HG03460 (cell line): ENCODE measurements around the gene CNPY3.
"Not testable (repeated sequence)": the region's sequence is repeated elsewhere in the genome, so short reads cannot be mapped to it uniquely, and the experiment has no call there.

Experiments
- ATAC-seq: cut with Tn5 transposase; IDR thresholded peaks from one replicate; pipeline ENCODE4 v1.9.1; 2021; ENCODE audit not compliant: unreplicated experiment

CNPY3 gene

GRCh38 chr6:42914546-42914945, 14.7 kb upstream of the CNPY3 start:
- no peak for ATAC-seq

GRCh38 chr6:42915732-42916131, 13.5 kb upstream of the CNPY3 start, which contains the start of gene PTCRA:
Gene PTCRA (plus strand): TSS chr6:42916053. CDS start chr6:42916070, 17 bp downstream.
- ATAC-seq: no peak

- ATAC-seq: no peak
Observed at GRCh38 chr6:42916288-42916687, 13.0 kb upstream of the CNPY3 start.

GRCh38 chr6:42921801-42922200, 7.5 kb upstream of the CNPY3 start:
- no peak for ATAC-seq

- no peak for ATAC-seq
Observed at GRCh38 chr6:42923666-42924065, 5.6 kb upstream of the CNPY3 start.

GRCh38 chr6:42925248-42925857, 3.9 kb upstream of the CNPY3 start:
- no peak for ATAC-seq

- ATAC-seq: peak; percentile 50
Observed at GRCh38 chr6:42929821-42930360, 611 bp downstream of the CNPY3 start.

- no peak for ATAC-seq
Observed at GRCh38 chr6:42932412-42932811, 3.1 kb downstream of the CNPY3 start.

GRCh38 chr6:42933205-42933604, 3.9 kb downstream of the CNPY3 start:
- ATAC-seq: no peak

- no peak for ATAC-seq
Observed at GRCh38 chr6:42935322-42935721, 6.0 kb downstream of the CNPY3 start.

- no peak for ATAC-seq
Observed at GRCh38 chr6:42936398-42936797, 7.1 kb downstream of the CNPY3 start.

GRCh38 chr6:42937548-42938427, 8.5 kb downstream of the CNPY3 start:
- ATAC-seq: no peak

GRCh38 chr6:42938428-42938796, 9.1 kb downstream of the CNPY3 start:
- ATAC-seq: no peak

- ATAC-seq: no peak
Observed at GRCh38 chr6:42938987-42939809, 9.9 kb downstream of the CNPY3 start.

GRCh38 chr6:42939810-42940167, 10.5 kb downstream of the CNPY3 start:
- no peak for ATAC-seq

GRCh38 chr6:42940493-42941045, 11.3 kb downstream of the CNPY3 start:
- ATAC-seq: no peak

GRCh38 chr6:42941356-42941755, 12.1 kb downstream of the CNPY3 start:
- not testable (repeated sequence) for ATAC-seq

GRCh38 chr6:42942444-42942843, 13.2 kb downstream of the CNPY3 start:
- ATAC-seq: no peak

GRCh38 chr6:42947950-42948349, 18.7 kb downstream of the CNPY3 start:
- ATAC-seq: no peak

- ATAC-seq: no peak
Observed at GRCh38 chr6:42952389-42952788, 23.1 kb downstream of the CNPY3 start.

- ATAC-seq: not testable (repeated sequence)
Observed at GRCh38 chr6:42954405-42954804, 25.1 kb downstream of the CNPY3 start.
